H1 (cell line): ENCODE measurements around the gene ABHD2. TPM values are rescaled to one million over a fixed set of nuclear protein-coding genes. Genes with fewer than 3 reads are reported as not detected.

ENCODE experiments used
- BACH1 ChIP-seq: IDR thresholded peaks from 2 replicates; pipeline ENCODE4 v1.6.1; 2012; ENCODE audit warnings: low read length, improper control_type of control experiment
- CHD7 ChIP-seq: fragments of 300-600 bp; sonication (generic); IDR thresholded peaks from 2 replicates; pipeline ENCODE4 v1.7.1; 2012; ENCODE audit warnings: low read length, moderate library complexity, mild to moderate bottlenecking, inconsistent platforms; ENCODE audit not compliant: insufficient replicate concordance
- polyA plus RNA-seq, 7 experiments: library from polyadenylated mRNA; depleted of rRNA in 3 of 7; stranded (reverse) in 5 of 7; unstranded in 2 of 7; fragments of >200 nt in 5 of 7; fragments of 200-250 nt in 2 of 7; gene quantifications; 1 replicate in 5 of 7; 2 replicates in 1 of 7; 4 replicates in 1 of 7; pipeline versions ENCODE4 v1.2.1 to v1.2.3, GENCODE V29; 2011 to 2013; ENCODE audit warnings: missing spikeins in 2 of 7, mixed read lengths in 2 of 7
- total RNA-seq: library from RNA; stranded (reverse); fragmentation: NEBNext Ultra II Directional; extraction: Animal tissue kit (Norgen Biotek cat#: 25700); gene quantifications from 2 replicates; pipeline ENCODE4 v1.2.1, GENCODE V29; 2021

The ABHD2 gene
- total and polyA plus RNA-seq, 2 of the 8 experiments (the other 6 are each of a cell fraction or from before 2014, with no cell fraction given), result 9.1 to 23.7 TPM

GRCh38 chr15:89072277-89072869, 15.9 kb upstream of the ABHD2 start (continued):
- TF ChIP-seq CHD7 (no peak), BACH1 (no peak)
